Left lobe of liver (tissue), 2 donors: Measurements from ENCODE around the gene CFAP54. TPM values are rescaled to one million over a fixed set of nuclear protein-coding genes. Genes with fewer than 3 reads are reported as not detected.

ENCODE experiments used
- ATAC-seq: fragments of 200-7000 bp; cut with Tn5 transposase; one replicate; pipeline ENCODE4 v1.9.1; 2020; ENCODE audit warnings: mild to moderate bottlenecking, moderate library complexity
- DNase-seq: peaks from one replicate; pipeline ENCODE4 v3.0.0-alpha.2; 2020; ENCODE audit warnings: low spot score
- total RNA-seq: library from RNA; stranded (reverse); gene quantifications from one replicate; pipeline ENCODE4 v1.2.1, GENCODE V29; 2021
- donor health status: DM: no; HTN: no; CAD: no; lungs with moderate emphysema.
- donor health status: DM: no; HTN: yes; CAD: no.

CFAP54 gene
- total RNA-seq, 1 donor from 2014 or later: 0.13 TPM

DNA sequence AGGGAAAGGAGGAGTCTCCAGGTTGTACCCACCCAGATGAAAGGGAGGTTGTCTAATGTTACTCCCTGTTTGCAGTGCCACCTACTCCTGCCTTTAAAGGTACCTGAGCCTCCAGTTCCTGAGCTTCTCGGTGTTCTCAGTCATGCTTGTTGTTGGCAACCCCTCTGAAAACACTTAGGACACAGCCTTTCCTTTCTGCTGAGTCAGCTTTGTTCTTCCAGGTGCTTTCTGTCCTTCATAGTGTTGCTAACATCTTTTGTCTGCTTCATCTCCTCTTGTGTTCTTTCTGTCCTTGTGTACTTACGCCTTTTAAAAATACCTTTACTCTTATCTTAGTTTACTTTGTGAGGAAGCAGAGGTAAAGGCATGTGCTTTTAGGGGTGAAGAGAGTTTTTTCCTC is 320.7 kb downstream of the CFAP54 start:
- ATAC-seq: no peak

DNA sequence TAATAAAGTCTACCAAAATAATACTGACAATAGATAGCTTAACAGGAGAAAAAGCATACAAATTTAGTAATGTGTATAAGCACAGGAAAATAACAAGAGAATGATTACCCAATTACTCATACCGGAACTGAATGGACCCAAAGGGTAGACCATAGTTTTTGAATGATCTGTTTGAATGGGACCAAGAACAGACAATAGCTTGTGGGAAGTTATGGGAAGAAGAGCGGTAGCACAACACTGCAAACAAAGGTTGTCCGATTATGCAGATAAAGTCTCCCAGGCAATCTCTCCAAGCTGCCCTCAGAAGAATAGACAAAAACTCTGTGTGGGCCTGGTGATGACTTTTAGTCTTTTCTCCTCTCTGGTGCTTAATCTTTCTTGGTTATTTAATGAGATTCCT is 321.1 kb downstream of the CFAP54 start:
- ATAC-seq (no peak), DNase-seq (no peak)

More for the DNA sequence above, 320.7 kb downstream of the CFAP54 start:
- no peak for DNase-seq

DNA sequence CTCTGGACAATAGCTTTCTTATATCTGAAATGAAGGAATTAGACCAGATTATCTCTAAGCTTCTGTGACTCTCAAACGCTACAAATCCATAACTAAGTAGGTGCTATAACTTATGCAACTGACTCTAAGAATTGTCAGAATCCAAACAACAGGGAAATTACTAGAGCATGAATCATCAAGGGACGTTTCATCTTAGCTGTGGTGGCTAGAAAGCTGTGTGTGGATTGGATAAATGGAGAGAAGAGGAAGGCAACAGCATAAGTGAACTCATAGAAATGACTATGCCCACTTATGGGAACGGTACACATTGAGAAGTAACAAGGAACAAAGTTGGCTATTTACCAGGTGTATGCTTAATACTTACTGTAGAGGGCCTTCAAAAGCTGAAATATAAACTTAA is 321.7 kb downstream of the CFAP54 start:
- DNase-seq (no peak), ATAC-seq (no peak)

DNA sequence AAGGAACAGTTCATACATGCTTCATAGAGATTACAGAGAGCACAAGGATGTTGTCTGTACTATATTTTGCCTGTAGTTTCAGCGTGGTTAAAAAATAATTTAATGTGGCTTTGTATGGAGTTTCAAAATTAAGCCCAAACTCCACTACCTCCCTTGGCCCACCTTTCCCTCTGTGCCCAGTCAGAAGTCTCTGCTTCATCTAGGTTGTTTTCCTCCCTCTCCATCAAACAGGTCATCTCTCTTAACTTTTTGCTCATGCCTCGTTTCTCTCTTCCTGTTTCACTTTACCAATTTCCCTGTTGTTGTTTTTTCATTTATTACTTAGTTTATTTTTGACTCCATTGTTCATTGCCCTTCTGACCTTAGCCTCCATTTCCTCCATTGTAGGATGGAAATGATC is 322.8 kb downstream of the CFAP54 start:
- no peak for DNase-seq
- no peak for ATAC-seq

DNA sequence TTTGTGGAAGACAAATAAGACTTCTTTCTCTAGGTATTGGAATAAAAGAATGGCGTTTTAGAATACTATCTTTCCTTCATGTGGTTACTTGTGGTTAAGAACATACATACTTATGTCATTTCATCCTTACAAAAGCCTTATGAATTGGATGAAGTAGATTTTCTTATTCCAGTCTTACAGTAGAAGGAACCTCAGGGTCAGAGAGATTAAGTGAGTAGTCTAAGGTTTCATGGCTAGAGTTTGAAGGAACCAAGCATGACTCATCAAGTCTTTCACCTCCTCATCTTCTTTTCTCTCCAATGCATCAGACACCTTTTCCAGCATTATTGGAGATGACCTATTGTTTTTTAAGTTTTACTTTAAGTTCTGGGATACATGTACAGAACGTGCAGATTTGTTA is 324.8 kb downstream of the CFAP54 start:
- DNase-seq (no peak), ATAC-seq (no peak)

DNA sequence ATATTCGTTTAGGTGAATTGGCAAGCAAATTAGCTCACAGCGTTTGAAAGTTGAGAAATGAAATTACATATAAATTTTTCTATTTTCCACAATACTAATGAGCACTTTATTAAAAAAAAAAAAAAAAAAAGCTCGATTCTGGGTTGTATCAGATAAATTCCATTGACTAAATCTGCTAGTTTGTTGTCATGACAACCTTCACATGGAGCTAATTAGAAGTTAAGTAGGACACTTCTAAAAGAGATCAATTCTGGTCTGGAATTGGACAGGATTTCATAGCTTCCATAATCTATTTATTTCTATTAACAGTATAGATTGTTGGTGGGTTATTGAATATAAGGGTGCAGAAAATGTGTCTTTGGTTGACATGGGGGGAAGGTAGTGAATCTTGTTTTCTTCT is 332.2 kb downstream of the CFAP54 start:
- ATAC-seq (no peak), DNase-seq (no peak)

DNA sequence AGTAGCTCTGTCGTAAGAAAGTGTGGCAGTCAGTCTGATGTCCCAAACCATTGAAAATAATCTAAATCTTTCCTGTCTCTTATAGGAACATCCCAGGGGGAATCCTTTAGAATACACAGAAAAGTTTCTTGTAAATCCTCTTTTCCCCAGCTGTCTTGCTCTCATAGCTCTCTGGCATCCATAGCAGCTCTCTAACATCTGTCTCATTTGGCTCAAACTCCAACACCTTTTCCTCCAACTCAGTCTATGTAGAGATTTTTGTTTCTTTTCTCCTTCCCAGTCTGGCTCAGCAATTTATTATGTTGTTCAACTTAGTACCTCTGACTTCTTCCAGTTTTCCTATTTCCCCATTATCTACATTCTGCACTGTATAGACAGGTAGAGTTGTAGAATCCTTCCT is 333.3 kb downstream of the CFAP54 start:
- ATAC-seq (no peak), DNase-seq (no peak)

DNA sequence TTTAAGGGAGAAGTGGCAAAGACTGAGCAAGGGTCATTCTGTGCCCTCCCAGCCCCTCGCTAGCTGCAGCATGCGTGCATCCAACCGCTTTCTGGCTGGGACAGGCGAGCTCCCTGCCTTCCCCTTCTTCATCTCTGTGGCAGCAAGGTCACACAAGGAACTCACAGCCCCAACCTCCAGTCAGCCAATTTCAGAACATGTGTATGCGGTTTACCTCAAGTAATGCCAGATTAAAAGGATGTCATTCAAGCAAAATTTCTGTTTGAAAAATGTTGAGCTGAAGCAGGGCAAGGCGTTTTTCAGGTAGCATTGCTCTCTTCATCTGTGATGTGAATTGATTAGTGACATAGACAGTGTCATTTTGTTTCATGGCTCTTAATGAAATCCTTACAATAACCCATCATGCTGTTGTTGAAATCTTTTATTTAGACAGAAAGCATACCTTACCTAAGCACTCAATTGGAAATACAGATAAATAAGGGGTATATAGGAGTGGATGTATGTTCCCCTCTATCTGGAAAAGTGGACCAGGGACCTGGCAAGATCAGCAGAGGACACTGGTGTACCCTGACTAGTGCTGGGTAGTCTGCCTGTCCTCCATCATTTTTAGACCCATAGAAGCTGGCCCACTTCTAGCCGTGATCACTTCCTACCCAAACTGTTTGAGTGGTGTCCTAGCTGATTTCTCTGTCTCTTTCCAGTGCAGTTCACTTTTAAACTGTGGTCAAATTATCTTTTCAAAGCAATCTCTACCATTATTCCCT is 334.9 kb downstream of the CFAP54 start:
- DNase-seq: no peak

DNA sequence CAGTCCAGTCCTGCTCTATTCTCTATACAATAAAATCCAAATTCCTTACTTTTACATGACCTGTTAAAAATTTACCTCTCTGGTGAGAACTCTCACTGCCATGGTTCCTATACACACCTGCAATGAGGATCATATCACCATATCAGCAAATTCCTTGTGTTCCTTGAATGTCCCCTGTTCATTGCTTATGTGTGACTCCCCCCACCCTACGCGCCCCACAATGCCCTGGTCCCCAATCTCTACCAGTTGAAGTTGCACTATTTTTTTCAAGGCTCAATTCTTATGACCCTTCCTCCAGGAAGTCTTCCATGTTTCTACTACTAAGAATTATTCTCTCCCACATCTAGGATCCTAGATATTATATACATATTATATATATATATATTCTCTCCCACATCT is 335.5 kb downstream of the CFAP54 start:
- ATAC-seq (no peak), DNase-seq (no peak)

More for the DNA sequence above, 334.9 kb downstream of the CFAP54 start:
- ATAC-seq: no peak

DNA sequence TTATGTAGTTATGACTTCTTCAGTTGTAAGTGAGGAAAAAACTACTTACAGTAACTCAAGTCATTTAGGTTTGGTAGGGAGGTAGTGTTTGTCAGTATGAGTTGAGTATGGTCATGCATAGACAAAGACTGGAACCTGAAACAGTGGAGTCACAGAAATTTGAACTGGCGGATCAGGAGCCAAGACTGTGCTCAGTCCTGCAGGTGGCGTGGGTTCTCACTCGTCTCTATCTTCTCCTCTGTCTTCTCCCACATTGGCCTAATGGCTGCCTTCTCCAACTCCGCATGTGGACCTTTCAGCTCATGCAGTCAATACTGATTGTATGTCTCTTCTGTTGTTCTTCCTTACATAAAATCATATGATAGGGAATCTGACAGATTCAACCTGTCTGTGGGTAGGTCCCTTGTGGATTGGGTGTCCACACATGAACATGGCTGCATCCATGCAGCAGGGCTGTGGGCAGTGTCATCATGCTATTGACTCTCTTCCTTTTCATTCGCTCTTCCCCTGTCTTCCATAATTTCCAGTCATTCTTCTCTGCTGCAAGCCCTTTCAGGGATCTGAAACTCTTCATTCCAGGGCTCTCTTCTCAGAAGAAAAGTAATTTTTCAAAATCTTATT is 338.9 kb downstream of the CFAP54 start:
- no peak for DNase-seq
- no peak for ATAC-seq

DNA sequence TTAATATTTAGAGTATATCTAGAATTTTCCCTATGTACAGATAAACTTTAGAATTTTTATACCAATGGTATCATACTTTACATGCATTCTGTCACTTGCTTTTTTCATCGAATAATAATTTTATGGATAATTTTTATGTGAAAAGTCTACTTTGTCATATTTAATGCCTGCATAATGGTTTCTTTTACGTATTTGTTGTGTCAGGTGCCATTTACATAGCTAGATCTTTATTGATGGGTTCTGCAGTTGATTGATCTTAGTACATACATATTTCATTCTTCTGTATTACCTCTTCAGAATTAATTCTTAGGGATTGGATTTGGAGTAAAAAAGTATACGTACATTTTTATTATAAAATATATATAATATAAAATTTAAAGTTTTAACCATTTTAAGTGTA is 340.0 kb downstream of the CFAP54 start:
- no peak for DNase-seq
- ATAC-seq: no peak

DNA sequence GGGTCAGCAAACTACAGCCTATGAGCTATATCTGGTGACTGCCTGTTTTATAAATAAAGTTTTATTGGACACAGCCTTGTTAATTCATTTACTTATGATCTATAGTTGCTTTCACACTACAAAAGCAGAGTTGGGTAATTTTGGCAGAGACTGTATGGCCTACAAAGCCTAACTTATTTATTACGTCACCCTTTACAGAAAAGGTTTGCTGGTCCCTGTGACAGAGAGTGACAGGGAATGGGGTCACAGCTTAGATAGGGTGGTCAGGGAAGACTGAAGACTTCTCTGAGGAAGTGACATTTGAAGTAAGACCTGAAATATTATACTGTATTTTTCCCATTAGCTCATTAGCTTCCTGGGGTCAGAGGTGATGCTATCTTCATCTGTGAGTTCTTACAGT is 342.0 kb downstream of the CFAP54 start:
- DNase-seq: no peak
- ATAC-seq: no peak

DNA sequence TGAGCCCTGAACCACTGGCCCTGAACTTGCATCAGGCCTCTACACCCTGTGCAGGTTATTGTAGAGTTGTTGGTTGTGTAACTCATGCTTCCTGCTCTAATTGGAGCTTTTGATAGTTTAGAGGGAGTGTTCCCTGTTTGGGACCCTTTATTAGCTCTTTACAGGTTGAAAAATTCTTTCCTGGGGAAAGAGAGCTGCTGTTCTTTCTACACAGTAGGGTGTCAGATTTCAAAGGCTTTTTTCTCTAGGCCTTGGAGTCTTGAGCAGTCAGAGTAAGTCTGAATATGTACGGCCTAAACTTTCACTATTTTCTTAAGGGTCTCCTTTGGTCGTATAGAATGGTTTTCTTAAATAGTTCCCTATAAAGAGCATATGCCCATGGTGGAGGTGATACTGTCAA is 356.9 kb downstream of the CFAP54 start:
- no peak for ATAC-seq
- no peak for DNase-seq

DNA sequence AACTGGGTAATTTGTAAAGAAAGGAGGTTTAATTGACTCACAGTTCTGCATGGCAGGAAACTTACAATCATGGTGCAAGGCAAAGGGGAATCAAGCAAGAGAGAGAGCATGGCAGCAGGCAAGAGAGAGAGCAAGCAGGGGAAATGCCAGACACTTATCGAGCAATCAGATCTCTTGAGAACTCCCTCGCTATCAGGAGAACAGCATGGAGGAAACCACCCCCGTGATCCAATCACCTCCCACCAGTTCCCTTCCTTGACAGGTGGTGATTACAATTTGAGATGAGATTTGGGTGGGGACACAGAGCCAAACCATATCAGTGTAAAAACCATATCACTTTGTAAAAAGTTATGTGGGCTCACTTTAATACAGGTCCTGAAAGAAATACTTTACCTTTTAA is 361.3 kb downstream of the CFAP54 start:
- no peak for DNase-seq
- no peak for ATAC-seq

DNA sequence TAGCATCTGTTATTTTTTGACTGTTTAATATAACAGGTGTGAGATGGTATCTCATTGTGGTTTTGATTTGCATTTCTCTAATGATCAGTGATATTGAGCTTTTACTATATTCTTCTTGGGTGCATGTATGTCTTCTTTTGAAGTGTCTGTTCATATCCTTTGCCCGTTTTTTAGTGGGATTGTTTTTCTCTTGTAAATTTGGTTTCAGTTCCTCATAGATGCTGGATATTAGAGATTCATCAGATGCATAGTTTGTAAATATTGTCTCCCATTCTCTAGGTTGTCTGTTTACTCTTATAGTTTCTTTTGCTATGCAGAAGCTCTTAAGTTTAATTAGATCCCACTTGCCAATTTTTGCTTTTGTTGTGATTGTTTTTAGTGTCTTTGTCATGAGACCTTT is 368.8 kb downstream of the CFAP54 start:
- ATAC-seq: no peak
- no peak for DNase-seq

DNA sequence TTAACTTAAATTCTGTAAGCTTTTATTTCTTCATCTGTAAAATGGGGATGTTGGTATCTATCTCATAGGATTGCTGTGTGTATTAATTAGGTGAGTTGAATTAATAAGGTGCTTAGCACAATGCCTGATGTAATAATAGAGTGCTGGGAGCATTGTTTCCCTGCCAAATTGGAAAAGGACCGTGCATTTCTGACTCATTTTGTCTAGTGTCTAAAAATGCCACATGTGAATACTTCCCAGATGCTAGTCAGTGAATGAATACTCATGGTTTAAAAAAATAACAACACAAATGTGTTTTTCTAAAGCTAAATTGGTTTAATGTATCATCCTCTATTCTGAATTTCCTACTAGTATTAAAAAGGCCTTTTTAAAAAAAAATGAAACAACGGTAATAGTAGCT is 372.3 kb downstream of the CFAP54 start:
- no peak for DNase-seq
- no peak for ATAC-seq

DNA sequence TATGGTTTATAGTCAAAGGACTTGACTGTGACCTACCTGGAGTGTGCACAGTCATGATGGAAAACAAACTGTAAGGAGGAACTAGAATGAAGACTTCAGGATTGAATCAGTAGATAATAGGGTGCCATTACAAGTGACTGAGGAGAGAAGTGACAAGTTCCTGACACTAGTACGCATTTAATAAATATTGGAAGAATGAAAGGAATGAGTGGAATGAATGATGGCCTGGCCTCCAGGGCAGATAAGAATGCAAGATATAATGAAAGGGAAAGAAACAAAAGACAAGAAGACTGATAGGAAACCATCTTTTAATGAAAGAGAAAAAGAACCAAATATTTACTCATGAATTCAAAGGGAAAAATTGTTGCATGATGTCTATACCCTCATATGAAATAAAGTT is 372.9 kb downstream of the CFAP54 start:
- no peak for DNase-seq
- no peak for ATAC-seq

DNA sequence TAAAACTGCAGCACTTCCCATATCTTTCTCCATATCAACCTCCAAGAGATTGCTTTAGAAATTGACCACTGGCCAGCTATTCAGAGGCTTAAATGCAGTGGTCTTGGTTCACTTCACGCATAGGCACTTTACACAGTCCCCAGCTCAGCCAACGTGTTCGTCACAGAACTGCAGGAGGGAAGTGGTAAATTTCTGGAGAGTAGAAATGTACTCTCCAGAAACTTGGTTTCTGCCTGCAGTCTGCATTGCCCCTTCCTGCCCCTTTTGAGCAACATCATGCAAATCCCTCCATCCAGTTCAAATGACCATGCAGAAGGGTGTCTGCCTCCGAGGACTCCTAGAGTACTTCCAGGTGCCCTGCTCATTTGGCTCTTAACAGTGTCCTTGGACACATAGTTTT is 375.0 kb downstream of the CFAP54 start:
- no peak for DNase-seq
- ATAC-seq: no peak

DNA sequence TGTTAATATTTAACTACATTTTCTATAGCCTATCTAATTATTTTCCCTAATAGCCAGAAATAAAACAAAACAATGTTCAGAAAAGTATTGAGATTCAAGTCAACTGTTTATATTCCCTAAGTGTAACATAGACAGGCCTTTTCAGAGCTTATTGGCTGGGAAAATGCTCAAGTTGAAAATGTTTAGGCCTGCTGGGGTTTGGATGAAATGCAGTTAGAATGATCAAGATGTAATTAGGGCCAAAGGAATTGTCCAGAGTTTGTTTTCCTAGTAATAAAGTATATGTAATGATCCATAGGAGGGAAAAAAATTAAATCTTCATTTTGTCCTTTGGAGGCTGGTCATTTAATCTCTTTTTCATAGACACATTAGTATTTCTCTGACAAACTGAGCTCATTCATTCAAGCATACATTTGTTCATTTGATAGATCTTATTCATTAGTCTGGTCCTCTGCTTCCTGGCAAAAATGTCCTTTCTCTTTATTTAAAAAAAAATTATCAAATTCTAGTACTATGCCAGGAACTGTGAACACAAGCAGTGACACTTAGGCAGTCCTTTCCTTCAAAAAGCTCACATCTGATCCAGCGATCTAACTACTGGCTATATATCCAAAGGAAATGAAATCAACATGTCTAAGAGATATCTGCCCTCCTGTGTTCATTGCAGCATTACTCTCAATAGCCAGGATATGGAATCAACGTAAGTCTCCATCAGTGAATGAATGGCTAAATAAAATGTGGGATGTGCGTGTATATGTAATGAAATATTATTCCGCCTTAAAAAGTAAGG is 377.6 kb downstream of the CFAP54 start:
- ATAC-seq (no peak), DNase-seq (no peak)

DNA sequence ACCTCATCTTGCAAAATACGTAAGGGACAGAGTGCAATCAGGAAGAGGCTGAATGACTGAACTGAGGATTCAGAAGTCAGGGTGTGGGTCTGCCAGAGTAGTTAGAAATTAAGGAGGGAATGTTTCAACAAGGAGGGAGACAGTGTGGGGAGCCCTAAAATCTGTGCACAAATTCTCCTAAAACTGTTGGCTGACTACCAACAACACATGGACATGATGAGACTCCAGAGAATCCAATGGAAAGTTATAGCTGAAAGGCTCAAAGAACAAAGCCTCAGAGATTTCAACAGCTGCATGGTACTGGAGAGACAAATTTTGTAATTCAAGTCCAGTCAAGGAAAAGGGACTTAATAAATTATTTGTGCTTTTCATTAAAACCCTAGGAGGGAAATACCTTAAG is 381.6 kb downstream of the CFAP54 start:
- DNase-seq: no peak
- ATAC-seq: no peak

DNA sequence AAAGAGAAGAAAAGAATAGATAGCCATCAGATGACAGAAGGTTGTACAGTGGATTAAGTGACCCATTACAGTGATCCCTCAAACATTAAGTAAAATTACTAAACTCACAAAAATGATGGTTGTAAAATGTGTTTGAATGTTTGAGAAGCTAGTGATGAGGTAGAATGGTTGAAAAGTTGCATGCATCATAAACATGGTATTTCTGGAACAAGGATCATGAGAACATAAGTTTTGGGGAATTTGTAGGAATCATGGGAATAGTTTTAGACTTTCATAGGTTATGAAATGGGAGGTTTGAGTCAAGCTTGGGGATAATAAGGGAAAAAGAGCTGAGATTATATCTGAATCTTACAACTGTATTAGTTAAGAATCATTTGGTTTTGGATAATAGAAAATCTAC is 383.6 kb downstream of the CFAP54 start:
- no peak for DNase-seq
- ATAC-seq: no peak

DNA sequence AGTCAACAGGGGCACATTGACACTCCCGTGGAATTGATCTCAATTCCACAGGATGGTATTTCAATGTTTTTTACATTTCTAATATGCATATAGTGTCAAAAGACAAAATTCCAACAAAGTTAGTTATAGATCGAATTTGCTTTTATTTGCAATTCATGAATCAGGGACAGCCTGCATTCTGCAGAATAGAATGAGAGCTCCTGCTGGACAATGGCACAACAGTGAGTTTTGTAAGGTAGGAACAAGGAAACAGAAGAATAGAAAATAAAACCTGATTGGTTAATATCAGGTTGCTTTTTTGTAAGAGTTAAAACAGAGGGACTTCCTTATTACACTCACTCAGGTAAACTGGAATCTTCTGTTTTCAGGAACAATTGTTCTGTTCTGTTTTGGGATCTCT is 384.8 kb downstream of the CFAP54 start:
- DNase-seq: no peak
- ATAC-seq: no peak
